GM19239 (cell line): Measurements from ENCODE around the gene TMEM92.
"Not testable (repeated sequence)": the region's sequence is repeated elsewhere in the genome, so short reads cannot be mapped to it uniquely, and the experiment has no call there.

ENCODE experiments used
- DNase-seq: peaks from one replicate; pipeline ENCODE4 v3.0.0; 2011; ENCODE audit warnings: low spot score; ENCODE audit not compliant: insufficient read length
- FAIRE-seq: peaks from 2 replicates; lab custom pipeline; 2011; peaks lifted over from hg19 to GRCh38; lab: Jason Lieb, UNC

TMEM92 gene

GRCh38 chr17:50290933-50291332 is 16.7 kb downstream of the TMEM92 start:
- FAIRE-seq (no peak), DNase-seq (no peak)

- FAIRE-seq: no peak
- DNase-seq: no peak
These were observed 18.2 kb downstream of the TMEM92 start for GRCh38 chr17:50292465-50292864.

- FAIRE-seq (no peak), DNase-seq (no peak)
These were observed 20.8 kb downstream of the TMEM92 start for GRCh38 chr17:50295021-50295420.

- peak; percentile 70 for FAIRE-seq
These were observed 23.2 kb downstream of the TMEM92 start for GRCh38 chr17:50297407-50297865.

GRCh38 chr17:50298018-50298417 is 23.8 kb downstream of the TMEM92 start:
- DNase-seq: no peak
- FAIRE-seq: no peak

More at GRCh38 chr17:50297407-50297865, 23.2 kb downstream of the TMEM92 start:
- peak; percentile 75 for DNase-seq

- no peak for DNase-seq
- FAIRE-seq: no peak
These were observed 25.5 kb downstream of the TMEM92 start for GRCh38 chr17:50299776-50300175.

GRCh38 chr17:50300824-50301223 is 26.6 kb downstream of the TMEM92 start:
- DNase-seq, FAIRE-seq: not testable (repeated sequence)

GRCh38 chr17:50301891-50302584 is 27.8 kb downstream of the TMEM92 start:
- FAIRE-seq (no peak), DNase-seq (no peak)

- no peak for FAIRE-seq
- no peak for DNase-seq
These were observed 28.8 kb downstream of the TMEM92 start for GRCh38 chr17:50303051-50303450.

GRCh38 chr17:50303596-50303995 is 29.3 kb downstream of the TMEM92 start:
- no peak for FAIRE-seq
- no peak for DNase-seq

- FAIRE-seq: no peak
- DNase-seq: no peak
These were observed 30.6 kb downstream of the TMEM92 start for GRCh38 chr17:50304781-50305404.

GRCh38 chr17:50307654-50308053 is 33.4 kb downstream of the TMEM92 start:
- no peak for FAIRE-seq
- no peak for DNase-seq

- no peak for FAIRE-seq
- DNase-seq: no peak
These were observed 34.4 kb downstream of the TMEM92 start for GRCh38 chr17:50308666-50309065.

GRCh38 chr17:50310455-50311111 is 36.3 kb downstream of the TMEM92 start:
- DNase-seq (no peak), FAIRE-seq (no peak)

- DNase-seq (peak; percentile 21), FAIRE-seq (peak; percentile 78)
These were observed 36.8 kb downstream of the TMEM92 start for GRCh38 chr17:50311112-50311460.

GRCh38 chr17:50311483-50311882 is 37.2 kb downstream of the TMEM92 start:
- DNase-seq (no peak), FAIRE-seq (no peak)

GRCh38 chr17:50312308-50312707 is 38.0 kb downstream of the TMEM92 start:
- DNase-seq (no peak), FAIRE-seq (no peak)

GRCh38 chr17:50314456-50315011 is 40.3 kb downstream of the TMEM92 start:
- DNase-seq (no peak), FAIRE-seq (no peak)

- FAIRE-seq (peak; percentile 21), DNase-seq (no peak)
These were observed 41.8 kb downstream of the TMEM92 start for GRCh38 chr17:50316016-50316587.

- not testable (repeated sequence) for FAIRE-seq, DNase-seq
These were observed 42.4 kb downstream of the TMEM92 start for GRCh38 chr17:50316660-50317059.

GRCh38 chr17:50317121-50317520 is 42.9 kb downstream of the TMEM92 start:
- FAIRE-seq: no peak

More at GRCh38 chr17:50317121-50317520, 42.9 kb downstream of the TMEM92 start:
- no peak for DNase-seq
